IPS-18a (cell line): Measurements from ENCODE around the gene TICRR.

ENCODE experiments used
- H3K27ac ChIP-seq: one replicate; pipeline ENCODE4 v1.5.1; 2013; ENCODE audit warnings: low read length
- H3K27me3 ChIP-seq: one replicate; pipeline ENCODE4 v1.6.1; 2013; ENCODE audit warnings: mild to moderate bottlenecking, low read length; ENCODE audit not compliant: control insufficient read depth, insufficient read depth
- H3K36me3 ChIP-seq: one replicate; pipeline ENCODE4 v1.6.1; 2013; ENCODE audit warnings: low read depth, low read length; ENCODE audit not compliant: control insufficient read depth
- H3K4me1 ChIP-seq: one replicate; pipeline ENCODE4 v1.6.1; 2013; ENCODE audit warnings: low read depth, low read length; ENCODE audit not compliant: control insufficient read depth
- H3K4me3 ChIP-seq: one replicate; pipeline ENCODE4 v1.5.1; 2013; ENCODE audit warnings: low read length
- H3K9ac ChIP-seq: one replicate; pipeline ENCODE4 v1.6.1; 2013; ENCODE audit warnings: mild to moderate bottlenecking, low read length, moderate library complexity
- H3K9me3 ChIP-seq: one replicate; pipeline ENCODE4 v1.6.1; 2013; ENCODE audit warnings: low read depth, low read length; ENCODE audit not compliant: control insufficient read depth

Gene TICRR, protein sequence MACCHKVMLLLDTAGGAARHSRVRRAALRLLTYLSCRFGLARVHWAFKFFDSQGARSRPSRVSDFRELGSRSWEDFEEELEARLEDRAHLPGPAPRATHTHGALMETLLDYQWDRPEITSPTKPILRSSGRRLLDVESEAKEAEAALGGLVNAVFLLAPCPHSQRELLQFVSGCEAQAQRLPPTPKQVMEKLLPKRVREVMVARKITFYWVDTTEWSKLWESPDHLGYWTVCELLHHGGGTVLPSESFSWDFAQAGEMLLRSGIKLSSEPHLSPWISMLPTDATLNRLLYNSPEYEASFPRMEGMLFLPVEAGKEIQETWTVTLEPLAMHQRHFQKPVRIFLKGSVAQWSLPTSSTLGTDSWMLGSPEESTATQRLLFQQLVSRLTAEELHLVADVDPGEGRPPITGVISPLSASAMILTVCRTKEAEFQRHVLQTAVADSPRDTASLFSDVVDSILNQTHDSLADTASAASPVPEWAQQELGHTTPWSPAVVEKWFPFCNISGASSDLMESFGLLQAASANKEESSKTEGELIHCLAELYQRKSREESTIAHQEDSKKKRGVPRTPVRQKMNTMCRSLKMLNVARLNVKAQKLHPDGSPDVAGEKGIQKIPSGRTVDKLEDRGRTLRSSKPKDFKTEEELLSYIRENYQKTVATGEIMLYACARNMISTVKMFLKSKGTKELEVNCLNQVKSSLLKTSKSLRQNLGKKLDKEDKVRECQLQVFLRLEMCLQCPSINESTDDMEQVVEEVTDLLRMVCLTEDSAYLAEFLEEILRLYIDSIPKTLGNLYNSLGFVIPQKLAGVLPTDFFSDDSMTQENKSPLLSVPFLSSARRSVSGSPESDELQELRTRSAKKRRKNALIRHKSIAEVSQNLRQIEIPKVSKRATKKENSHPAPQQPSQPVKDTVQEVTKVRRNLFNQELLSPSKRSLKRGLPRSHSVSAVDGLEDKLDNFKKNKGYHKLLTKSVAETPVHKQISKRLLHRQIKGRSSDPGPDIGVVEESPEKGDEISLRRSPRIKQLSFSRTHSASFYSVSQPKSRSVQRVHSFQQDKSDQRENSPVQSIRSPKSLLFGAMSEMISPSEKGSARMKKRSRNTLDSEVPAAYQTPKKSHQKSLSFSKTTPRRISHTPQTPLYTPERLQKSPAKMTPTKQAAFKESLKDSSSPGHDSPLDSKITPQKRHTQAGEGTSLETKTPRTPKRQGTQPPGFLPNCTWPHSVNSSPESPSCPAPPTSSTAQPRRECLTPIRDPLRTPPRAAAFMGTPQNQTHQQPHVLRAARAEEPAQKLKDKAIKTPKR (N-terminal part only)

DNA sequence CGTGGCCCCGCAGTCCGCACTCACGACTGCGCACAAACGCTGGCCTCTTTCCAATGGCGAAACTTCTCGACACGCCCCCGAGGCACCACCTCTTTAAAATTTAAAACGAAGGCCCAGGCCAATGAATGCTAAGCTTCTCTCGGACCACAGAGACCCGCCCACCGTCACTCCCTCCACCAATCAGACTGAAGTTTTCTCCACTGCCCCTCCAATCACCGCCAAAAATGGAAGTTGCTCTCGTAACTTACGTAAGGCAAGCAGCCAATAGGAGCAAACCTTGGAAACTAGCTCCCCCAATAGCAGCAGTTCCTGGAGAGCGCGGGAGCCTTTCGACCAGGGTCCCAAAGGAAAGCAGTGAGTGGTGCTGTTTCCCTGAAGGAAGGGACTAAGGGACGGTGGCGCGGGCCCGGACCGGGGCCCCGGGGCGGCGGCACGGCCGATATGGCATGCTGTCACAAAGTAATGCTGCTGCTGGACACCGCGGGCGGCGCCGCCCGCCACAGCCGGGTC lies at the start of gene TICRR:
TICRR (plus strand) TSS at position 324 of the 510 bp plus-strand sequence; CDS start at position 442, 118 bp downstream.
- Histone ChIP-seq H3K4me1 (peaks cover 13% of the 10 kb centered on the region), H3K9me3 (no peaks in the 10 kb centered on the region), H3K36me3 (peaks cover 14% of the 10 kb centered on the region), H3K27ac (no peak within 1 kb of the TSS), H3K4me3 (peak within 1 kb of the TSS; percentile 82), H3K27me3 (no peaks in the 10 kb centered on the region), H3K9ac (peak within 1 kb of the TSS; percentile 82)

DNA sequence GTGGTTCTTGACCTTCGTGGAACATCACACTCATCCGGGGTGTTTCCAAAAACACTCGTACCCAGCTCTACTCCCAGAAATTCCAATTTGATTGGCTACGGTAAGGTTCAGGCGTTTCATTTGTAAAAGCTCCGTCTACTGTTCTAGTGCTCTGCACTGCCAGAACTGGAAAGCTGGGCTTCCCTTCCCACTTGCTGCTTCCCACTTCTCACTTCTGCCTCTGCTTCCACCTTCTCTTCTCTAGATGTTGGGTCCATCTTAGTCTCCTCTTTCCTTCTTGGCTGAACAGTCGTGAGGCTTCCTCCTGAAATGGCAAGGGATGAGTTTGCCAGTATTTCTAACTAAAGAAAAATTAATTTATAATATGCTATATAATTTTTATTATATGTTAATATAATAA lies 49.1 kb upstream of the TICRR start:
- H3K36me3 ChIP-seq = no peaks in the 10 kb centered on the region
- no peaks in the 10 kb centered on the region for H3K4me1 ChIP-seq
- H3K27ac ChIP-seq = no peak overlapping the region
- H3K4me3 ChIP-seq = no peak overlapping the region
- H3K9me3 ChIP-seq = no peaks in the 10 kb centered on the region
- no peak overlapping the region for H3K9ac ChIP-seq
- no peaks in the 10 kb centered on the region for H3K27me3 ChIP-seq

DNA sequence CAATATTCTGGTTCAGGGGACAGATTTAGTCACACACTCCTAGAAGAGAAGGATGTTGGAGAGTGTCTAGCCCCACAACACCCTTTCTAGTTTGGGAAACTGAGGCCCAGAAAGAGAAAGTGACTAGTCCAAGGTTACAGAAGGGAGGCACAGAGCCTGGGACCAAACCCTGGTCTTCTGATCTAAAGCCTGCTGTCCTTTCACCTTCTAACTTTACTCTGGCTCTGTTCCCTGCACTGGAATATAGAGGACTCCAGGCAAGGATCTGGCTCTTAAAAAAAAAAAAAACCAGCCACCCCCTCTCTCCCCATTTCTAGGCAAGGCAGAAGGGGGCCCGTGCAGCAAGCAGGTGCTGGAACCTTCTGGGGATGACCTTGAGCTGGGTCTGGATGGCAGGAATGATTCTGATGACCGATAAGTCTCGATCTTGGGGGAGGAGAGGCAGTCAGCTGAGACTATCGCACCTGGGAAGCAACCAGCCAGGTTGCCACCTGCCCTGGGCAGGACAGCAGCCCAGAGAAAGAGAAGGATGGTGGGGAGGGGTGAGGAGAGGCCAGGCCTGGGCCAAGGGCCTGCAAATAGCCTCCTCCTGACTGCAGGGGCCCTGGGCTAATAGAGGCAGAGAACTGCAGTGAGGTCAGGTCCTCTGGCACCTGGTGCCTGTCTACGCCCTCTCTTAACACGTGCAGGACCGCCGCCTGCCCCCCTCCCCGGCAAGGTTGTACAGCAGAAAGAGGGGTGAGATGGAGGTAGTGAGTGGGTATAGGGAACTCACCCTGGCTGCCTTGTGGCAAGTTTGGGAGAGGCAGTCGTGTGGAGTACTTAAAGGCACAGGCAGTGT lies 48.4 kb upstream of the TICRR start:
- Histone ChIP-seq H3K9ac (no peak overlapping the region), H3K27me3 (no peaks in the 10 kb centered on the region), H3K9me3 (no peaks in the 10 kb centered on the region)

DNA sequence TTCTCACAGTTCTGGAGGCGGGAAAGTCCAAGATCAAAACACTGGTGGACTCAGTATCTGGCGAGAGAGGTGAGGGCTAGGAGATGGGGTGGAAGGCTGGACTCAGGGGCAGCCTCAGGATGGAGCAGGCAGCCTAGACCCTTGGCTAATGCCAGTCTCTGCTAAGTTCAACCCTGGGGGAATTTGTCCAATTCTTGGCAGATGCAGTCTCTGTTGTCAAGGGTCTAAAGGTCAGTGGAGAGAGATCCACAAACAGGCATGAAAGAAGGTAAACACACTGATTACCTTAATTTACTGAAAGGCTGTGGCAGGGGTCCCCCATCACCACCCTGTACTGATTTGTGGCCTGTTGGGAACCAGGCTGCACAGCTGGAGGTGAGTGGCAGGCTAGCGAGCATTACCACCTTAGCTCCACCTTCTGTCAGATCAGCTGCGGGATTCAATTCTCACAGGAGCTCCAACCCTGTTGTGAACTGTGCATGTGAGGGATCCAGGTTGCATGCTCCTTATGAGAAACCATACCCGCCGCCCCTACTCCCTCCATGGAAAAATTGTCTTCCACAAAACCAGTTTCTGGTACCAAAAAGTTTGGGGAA lies 46.4 kb upstream of the TICRR start:
- no peaks in the 10 kb centered on the region for H3K36me3 ChIP-seq
- no peak overlapping the region for H3K27ac ChIP-seq

More for the DNA sequence above, 48.4 kb upstream of the TICRR start:
- Histone ChIP-seq H3K4me3 (no peak overlapping the region), H3K27ac (no peak overlapping the region), H3K36me3 (no peaks in the 10 kb centered on the region), H3K4me1 (no peaks in the 10 kb centered on the region)

DNA sequence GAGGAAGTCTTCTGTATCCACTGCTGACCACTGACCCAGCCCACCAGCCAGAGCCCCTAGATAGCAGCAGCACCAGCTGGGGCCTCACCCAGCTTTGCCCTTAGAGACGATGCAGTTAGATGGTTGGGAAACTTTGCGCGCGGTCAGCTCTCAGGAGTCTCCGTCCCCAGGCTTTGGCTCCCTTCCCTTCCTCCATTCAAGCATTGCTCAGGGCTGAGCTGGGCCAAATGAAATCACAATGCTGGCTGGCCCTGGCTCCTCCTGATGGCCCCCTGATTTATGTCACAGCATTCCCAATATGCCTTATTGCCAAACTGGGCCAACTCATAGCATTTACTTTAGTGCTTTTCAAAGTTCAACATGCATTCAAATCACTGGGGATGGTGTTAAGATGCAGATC lies 44.3 kb upstream of the TICRR start:
- Histone ChIP-seq H3K9me3 (no peaks in the 10 kb centered on the region), H3K4me3 (no peak overlapping the region), H3K4me1 (no peaks in the 10 kb centered on the region), H3K36me3 (no peaks in the 10 kb centered on the region), H3K27ac (no peak overlapping the region), H3K9ac (no peak overlapping the region), H3K27me3 (no peaks in the 10 kb centered on the region)

More for the DNA sequence above, 46.4 kb upstream of the TICRR start:
- H3K4me3 ChIP-seq = no peak overlapping the region
- no peaks in the 10 kb centered on the region for H3K27me3 ChIP-seq
- H3K9me3 ChIP-seq = no peaks in the 10 kb centered on the region
- H3K9ac ChIP-seq = no peak overlapping the region
- H3K4me1 ChIP-seq = no peaks in the 10 kb centered on the region

DNA sequence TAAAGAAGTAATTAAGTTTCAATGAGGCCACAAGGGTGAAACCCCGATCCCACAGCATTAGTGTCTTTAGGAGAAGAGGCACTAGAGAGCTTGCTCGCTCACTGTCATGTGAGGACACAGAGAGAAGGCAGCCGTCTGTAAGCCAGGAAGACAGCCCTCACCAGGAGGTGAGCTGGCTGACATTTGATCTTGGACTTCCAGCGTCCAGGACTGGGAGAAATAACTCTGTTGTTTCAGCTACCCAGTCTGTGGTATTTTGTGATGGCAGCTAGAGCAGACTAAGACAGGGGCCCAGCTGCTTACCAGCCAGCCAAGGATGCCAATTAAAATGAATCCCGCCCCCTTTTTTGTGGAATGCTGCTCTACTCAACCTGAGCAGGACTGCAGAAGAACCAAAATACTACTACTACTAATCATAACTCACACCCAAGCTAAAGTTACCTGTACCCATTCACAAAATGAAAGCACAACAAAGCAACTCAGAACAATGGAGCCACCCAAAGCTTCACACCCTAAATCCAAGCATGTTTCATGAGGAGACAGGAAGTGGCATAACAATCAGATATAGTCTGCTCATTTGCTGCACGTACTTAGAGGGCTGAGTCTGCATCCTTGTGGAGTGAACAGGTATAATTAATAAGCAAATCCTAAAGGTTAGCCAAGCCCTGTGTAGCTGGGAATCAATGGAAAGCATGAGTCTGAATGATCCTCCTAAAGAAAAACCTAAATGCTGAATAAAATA lies 43.3 kb upstream of the TICRR start:
- no peak overlapping the region for H3K9ac ChIP-seq
- H3K36me3 ChIP-seq = no peaks in the 10 kb centered on the region
- H3K27me3 ChIP-seq = no peaks in the 10 kb centered on the region
- no peak overlapping the region for H3K27ac ChIP-seq
- H3K9me3 ChIP-seq = no peaks in the 10 kb centered on the region
- H3K4me1 ChIP-seq = no peaks in the 10 kb centered on the region
- H3K4me3 ChIP-seq = no peak overlapping the region

DNA sequence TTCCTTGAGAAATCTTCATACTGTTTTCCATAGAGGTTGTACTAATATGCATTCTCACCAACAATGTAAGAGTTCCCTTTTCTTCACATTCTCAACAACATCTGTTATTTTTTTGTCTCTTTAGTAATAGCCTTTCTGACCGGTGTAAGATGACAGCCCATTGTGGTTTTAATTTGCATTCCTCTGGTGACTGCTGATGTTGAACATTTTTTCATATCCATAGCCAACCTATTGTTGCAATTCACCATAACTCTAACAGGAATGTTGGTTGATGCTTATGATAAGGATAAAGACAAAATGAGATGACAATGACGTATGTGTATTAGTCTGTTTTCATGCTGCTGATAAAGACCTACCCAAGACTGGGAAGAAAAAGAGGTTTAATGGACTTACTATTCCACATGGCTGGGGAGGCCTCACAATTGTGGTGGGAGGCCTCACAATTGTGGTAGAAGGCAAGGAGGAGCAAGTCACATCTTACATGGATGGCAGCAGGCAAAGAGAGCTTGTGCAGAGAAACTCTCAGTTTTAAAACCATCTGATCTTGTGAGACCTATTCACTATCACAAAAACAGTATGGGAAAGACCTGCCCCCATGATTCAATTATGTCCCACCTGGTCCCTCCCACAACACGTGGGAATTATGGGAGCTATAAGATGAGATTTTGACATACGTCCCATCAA lies 41.3 kb upstream of the TICRR start:
- no peak overlapping the region for H3K4me3 ChIP-seq
- H3K9me3 ChIP-seq = peaks cover 10% of the 10 kb centered on the region
- no peaks in the 10 kb centered on the region for H3K27me3 ChIP-seq
- H3K36me3 ChIP-seq = no peaks in the 10 kb centered on the region
- no peak overlapping the region for H3K27ac ChIP-seq
- H3K4me1 ChIP-seq = no peaks in the 10 kb centered on the region
- no peak overlapping the region for H3K9ac ChIP-seq

DNA sequence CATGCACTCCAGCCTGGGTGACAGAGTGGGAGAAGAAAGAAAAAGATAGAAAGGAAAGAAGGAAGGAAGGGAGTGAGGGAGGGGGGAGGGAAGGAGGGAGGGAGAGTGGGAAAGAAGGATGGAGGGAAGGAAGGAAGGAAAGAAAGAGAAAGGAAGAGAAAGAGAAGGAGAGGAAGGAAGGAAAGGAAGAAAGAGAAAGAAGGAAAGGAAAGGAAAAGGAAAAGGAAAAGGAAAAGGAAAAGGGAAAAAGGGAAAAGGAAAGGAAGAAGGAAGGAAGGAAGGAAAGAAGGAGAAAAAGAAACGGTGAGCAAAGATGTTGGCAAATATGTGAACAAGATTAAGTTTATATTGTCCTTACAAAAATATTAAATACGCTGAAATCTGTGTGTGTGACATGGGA lies 36.2 kb upstream of the TICRR start:
- no peaks in the 10 kb centered on the region for H3K36me3 ChIP-seq
- no peaks in the 10 kb centered on the region for H3K27me3 ChIP-seq
- no peak overlapping the region for H3K4me3 ChIP-seq
- H3K4me1 ChIP-seq = no peaks in the 10 kb centered on the region
- peaks cover 10% of the 10 kb centered on the region for H3K9me3 ChIP-seq
- no peak overlapping the region for H3K27ac ChIP-seq
- H3K9ac ChIP-seq = no peak overlapping the region

DNA sequence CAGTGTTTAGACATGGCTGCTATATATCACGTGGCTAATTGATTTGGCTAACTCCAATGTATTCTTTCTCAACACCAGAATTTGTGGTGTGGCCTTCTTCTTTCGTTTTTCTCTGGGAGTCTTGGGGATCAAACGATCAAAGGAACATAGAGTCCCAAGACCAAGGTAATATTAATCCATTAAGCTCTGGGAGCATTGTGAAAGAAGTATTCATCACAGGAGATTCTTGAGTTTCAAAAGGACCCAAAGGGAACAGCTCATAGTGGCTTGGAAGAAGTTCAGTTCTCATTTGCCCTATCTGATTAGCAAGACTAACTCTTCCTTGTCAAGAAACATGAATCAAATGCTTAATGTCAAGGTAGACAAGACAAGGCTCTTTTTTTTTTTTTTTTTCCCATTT lies 32.9 kb upstream of the TICRR start:
- no peak overlapping the region for H3K9ac ChIP-seq
- H3K4me1 ChIP-seq = no peaks in the 10 kb centered on the region
- H3K27me3 ChIP-seq = no peaks in the 10 kb centered on the region
- no peaks in the 10 kb centered on the region for H3K36me3 ChIP-seq
- no peak overlapping the region for H3K27ac ChIP-seq
- H3K9me3 ChIP-seq = peaks cover 9% of the 10 kb centered on the region
- H3K4me3 ChIP-seq = no peak overlapping the region
